OCI-LY7 (cell line): ENCODE measurements around the gene IGFBP3.

Experiments
- EZH2phosphoT487 ChIP-seq: fragments of 200-600 bp; sonication (generic); IDR thresholded peaks from 2 replicates; pipeline ENCODE4 v1.6.1; 2018; ENCODE audit warnings: low read depth, borderline replicate concordance, mild to moderate bottlenecking, mixed run types, antibody characterized with exemption, low read length, moderate library complexity, mixed read lengths
- TF ChIP-seq, protein P1 (sequence below): fragments of 200-600 bp; sonication (generic); conservative IDR thresholded peaks from 2 replicates; pipeline ENCODE4 v1.5.1; 2014; ENCODE audit warnings: mild to moderate bottlenecking, antibody characterized with exemption, low read length, moderate library complexity, mixed read lengths

DNA sequence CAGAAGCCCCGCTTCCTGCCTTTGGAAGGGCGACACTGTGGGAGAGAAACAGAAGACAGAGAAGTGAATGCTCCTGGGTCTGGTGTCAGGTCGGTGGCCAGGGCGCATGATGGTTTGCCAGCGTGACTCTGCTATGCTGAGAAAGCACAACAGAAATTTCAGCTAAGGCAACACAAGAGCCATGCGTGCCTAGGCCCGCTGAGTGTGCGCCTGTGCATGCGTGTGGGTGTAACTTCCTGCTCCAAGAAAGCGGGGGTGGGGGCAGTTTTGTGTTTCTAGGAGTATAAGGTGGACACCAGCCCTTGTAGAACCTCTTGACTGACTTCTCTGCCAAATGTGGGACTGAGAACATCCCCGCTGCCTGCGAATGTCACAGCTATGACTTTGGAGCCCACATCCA lies 6.2 kb downstream of the IGFBP3 start:
- TF ChIP-seq, protein P1, sequence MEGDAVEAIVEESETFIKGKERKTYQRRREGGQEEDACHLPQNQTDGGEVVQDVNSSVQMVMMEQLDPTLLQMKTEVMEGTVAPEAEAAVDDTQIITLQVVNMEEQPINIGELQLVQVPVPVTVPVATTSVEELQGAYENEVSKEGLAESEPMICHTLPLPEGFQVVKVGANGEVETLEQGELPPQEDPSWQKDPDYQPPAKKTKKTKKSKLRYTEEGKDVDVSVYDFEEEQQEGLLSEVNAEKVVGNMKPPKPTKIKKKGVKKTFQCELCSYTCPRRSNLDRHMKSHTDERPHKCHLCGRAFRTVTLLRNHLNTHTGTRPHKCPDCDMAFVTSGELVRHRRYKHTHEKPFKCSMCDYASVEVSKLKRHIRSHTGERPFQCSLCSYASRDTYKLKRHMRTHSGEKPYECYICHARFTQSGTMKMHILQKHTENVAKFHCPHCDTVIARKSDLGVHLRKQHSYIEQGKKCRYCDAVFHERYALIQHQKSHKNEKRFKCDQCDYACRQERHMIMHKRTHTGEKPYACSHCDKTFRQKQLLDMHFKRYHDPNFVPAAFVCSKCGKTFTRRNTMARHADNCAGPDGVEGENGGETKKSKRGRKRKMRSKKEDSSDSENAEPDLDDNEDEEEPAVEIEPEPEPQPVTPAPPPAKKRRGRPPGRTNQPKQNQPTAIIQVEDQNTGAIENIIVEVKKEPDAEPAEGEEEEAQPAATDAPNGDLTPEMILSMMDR, result no peak
- no peak for TF ChIP-seq EZH2phosphoT487
